HG03159 (cell line): ENCODE data around the gene TATDN2.

ENCODE experiments used
- ATAC-seq: cut with Tn5 transposase; IDR thresholded peaks from one replicate; pipeline ENCODE4 v1.9.1; 2021; ENCODE audit warnings: mild to moderate bottlenecking, moderate library complexity; ENCODE audit not compliant: unreplicated experiment

Gene TATDN2

DNA sequence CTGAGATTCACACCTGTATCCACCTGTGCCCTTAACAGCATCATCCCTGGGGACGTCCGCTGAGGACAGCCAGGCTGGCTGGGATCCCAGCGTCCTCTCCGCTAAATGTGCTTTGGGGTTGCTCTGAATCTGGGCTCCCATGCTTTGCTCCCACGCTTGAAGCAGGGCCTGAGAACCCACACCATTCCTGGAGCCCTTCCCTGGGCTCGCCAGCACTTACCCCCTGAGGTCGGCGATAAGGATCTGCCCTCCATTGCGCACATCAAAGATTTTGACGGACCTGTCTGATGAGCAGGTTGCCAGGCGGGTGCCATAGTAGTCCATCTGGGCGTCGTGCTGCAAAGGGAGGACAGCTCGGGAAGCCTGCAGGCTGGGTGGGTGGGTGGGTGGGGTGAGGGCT is 66.8 kb downstream of the TATDN2 start:
- no peak for ATAC-seq

DNA sequence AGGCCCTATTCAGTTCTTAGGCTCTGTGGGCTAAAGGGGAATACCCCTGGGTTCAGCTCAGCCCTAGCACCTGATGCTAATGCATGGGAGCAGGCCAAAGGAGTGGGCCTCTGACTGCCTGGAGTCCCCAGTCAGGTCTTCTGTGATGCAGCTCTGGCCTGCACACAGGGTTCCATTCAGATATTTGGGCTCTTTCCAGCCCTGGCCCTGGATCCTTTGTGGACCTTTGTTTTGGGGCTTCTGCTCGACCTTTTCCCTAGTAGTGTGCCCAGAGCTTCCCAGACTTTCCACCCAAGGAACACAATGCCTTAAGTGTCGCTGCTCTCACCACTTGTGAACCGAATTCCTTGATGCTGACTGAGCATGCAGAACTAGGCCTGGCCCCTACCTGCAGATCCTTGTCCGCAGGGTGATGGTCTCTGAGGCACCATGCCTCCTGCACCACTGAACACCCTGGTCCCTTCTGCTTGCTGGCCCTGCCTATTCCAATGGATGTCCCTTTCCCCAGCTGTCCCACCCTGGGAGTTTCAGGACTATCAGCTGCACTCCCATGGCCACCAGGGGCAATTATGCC is 67.6 kb downstream of the TATDN2 start:
- no peak for ATAC-seq

DNA sequence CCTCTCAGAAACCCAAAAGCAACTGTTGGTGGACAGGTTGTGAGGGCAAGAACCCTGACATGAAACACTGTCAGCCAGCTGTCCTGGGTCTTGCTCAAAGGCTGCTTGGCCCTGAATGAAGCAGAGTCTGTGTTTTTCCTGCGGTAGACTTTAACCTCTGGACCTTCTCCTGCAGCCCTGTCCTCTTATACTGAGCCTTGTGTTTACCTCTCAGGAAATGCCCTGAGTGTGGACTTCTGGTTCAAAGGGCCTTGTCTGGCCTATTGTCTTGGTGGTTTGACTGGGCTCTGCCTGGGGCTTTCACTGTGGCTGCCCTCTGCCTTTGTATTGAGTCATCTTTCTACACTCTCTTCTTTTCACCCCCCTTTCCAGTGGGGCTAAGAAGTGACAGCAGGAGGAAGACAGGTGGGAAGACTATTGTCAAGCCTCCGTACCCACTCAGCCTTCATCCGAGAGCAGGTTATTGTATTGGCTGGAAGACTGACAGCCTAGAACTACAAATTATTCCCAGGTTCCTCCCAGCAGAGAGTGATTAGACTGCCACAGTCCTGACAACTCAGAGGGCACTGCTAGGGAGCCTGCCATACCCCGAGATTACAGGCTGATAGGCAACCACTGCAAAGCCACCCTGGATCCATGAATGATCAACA is 69.2 kb downstream of the TATDN2 start:
- no peak for ATAC-seq

- ATAC-seq: no peak
These were observed 69.7 kb downstream of the TATDN2 start for GRCh38 chr3:10317961-10318350.

DNA sequence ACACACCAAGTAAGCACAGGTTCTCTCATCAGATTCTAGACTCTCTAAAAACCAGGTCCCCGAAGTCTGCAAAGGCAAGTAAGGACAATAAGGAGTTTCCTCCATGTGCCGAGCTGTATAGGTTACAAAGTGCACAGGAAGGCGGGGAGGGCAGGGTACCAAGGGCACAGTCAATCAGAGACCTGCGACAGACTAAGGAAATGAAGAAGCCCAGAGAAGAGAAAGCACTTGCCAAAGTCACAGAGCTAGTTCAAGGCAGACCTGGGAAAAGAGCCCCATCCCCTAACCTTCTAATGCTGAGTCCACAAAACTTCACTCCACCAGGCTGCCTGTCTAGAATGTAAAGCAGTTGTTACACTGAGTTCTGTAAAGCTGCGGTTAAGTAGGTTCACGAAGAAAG is 71.0 kb downstream of the TATDN2 start:
- ATAC-seq: no peak

GRCh38 chr3:10319804-10320203 is 71.5 kb downstream of the TATDN2 start:
- no peak for ATAC-seq

GRCh38 chr3:10320320-10320677 is 72.0 kb downstream of the TATDN2 start:
- no peak for ATAC-seq

DNA sequence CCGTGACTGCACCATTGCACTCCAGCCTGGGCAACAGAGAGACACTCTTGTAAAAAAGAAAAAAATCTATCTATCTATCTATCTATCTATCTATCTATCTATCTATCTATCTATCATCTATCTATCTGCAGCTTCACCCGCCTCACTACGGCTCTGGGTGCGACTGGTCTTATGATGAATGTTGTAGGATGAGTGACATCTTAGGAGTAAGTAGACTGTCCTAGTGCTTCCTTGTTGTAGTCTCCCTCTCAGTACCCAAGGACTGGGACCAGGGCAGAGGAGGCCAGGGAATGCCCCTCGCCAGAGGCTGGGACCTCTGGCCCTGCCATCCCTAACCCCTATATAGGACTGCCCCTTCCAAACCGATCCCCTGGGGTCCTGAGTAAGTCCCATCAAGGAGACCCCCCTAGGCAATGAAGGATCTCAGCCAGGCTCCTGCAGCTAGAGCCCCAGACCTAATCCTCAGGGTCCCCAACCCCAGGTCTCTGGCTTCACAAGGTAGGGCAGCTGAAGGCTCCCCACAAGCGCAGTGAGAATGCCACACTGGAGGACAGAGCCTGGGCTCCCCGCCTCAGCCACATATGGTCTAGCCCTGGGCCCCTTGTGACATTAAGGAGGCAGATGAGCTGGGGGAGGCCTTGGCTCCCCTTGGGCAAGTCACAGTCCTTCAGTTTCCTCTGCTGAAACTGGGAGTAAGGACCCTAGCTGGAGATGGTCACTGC is 73.5 kb downstream of the TATDN2 start:
- ATAC-seq: no peak

GRCh38 chr3:10322352-10322710 is 74.1 kb downstream of the TATDN2 start:
- ATAC-seq: no peak

GRCh38 chr3:10327592-10327991 is 79.3 kb downstream of the TATDN2 start:
- ATAC-seq: no peak

DNA sequence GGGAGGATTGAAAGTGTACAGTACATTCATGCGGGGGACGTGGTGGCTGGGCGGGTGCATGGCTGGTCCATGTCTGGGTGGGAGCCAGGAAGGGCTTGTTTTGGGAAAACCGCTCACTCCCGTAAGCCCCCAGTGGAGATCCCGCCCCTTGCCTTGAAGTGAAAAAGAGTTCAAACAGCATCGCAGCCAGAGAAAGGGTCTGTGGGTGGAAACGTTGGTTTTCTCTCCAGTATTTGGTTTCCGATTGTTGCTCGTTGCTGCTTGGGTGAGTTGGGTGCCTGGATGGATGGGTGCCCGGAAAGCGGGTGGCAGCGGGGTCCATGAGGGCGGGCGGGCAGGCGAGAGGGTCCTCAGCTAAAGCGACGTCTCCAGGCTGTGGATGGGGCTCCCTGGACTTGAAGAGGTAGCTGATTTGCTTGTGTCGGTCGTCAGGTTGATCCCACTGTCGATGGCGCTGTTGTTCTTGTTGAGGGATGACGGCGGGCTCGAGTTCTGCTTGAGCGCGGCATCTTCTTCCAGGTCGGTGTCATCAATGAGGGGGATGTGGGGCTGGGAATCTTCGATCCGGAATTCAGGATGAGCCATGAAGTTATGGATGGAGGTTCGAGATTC is 80.3 kb downstream of the TATDN2 start:
- no peak for ATAC-seq

- ATAC-seq: no peak
These were observed 81.3 kb downstream of the TATDN2 start for GRCh38 chr3:10329495-10330015.

DNA sequence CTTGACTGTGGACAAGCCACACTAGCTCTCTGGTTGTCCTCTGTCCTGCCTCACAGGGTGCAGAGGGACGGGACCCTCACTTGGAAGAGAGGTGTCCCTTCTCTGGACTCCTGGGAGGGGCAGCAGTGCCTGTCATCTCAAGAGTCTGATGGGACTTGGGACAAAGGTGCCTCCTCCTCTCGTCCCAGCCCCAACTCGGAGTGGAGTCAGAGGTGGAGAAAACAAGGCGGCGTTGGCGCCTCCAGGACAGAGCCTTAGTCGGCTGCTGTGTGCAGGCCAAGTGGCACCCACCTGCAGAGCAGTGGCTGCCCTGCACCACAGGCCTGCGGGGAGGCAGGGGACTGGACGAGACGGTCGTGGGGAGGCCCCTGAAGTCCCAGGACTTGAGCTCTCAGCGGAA is 82.1 kb downstream of the TATDN2 start:
- ATAC-seq: no peak
